Body of pancreas (tissue), 4 donors: Measurements from ENCODE around the gene SPRYD4.

Experiments
- POLR2A ChIP-seq, 3 donors: fragments of 450-650 bp; IDR thresholded peaks; one replicate each; pipeline ENCODE4 v1.6.1; 2016; ENCODE audit warnings: antibody characterized with exemption in 3 of 3, mild to moderate bottlenecking in 2 of 3
- TF ChIP-seq, protein P1 (sequence below), 7 experiments: fragments of 450-650 bp in 4 of 7; fragments of 200-600 bp in 3 of 7; sonication (generic) in 3 of 7; IDR thresholded peaks; one replicate each; pipeline ENCODE4 v1.5.1; 2016 to 2019; ENCODE audit warnings: antibody characterized with exemption in 7 of 7

DNA sequence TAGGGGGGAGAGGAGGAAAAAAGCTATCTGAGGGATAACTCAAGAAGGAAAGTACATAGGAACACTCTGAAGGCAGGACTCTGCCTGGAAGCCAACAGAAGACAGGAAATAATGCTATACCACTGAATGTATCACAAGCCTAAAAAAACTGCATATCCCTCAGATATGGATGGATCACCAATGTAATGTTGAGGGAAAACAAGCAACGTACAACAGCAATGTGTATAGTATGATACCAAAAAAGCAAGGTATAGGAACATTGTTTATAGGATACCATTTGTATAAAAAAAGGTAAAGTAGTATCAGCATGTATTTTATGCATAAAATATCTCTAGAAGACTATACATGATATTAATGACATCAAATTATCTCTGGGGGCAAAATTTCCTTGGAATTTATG lies 16.2 kb downstream of the SPRYD4 start:
- TF ChIP-seq, protein P1, sequence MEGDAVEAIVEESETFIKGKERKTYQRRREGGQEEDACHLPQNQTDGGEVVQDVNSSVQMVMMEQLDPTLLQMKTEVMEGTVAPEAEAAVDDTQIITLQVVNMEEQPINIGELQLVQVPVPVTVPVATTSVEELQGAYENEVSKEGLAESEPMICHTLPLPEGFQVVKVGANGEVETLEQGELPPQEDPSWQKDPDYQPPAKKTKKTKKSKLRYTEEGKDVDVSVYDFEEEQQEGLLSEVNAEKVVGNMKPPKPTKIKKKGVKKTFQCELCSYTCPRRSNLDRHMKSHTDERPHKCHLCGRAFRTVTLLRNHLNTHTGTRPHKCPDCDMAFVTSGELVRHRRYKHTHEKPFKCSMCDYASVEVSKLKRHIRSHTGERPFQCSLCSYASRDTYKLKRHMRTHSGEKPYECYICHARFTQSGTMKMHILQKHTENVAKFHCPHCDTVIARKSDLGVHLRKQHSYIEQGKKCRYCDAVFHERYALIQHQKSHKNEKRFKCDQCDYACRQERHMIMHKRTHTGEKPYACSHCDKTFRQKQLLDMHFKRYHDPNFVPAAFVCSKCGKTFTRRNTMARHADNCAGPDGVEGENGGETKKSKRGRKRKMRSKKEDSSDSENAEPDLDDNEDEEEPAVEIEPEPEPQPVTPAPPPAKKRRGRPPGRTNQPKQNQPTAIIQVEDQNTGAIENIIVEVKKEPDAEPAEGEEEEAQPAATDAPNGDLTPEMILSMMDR (IDR thresholded peaks at IDR 0.05) = no peak
- no peak for TF ChIP-seq POLR2A (IDR thresholded peaks at IDR 0.05)
